AG09309 (cell line): Measurements from ENCODE around the gene RAD51B.

Experiments used
- DNase-seq: peaks from one replicate; pipeline ENCODE4 v3.0.0-alpha.2; 2010; ENCODE audit warnings: low read depth
- H3K4me3 ChIP-seq: 2 replicates; pipeline ENCODE4 v1.5.1; 2011; ENCODE audit warnings: mild to moderate bottlenecking, low read depth, low read length, moderate library complexity; ENCODE audit not compliant: control insufficient read depth
- CTCF ChIP-seq: IDR thresholded peaks from 2 replicates; pipeline ENCODE4 v1.5.1; 2011; ENCODE audit warnings: mild to moderate bottlenecking, low read depth, low read length, inconsistent platforms; ENCODE audit not compliant: insufficient read depth, control insufficient read depth; ENCODE audit errors: missing control alignments

The RAD51B gene

GRCh38 chr14:68477110-68477455, 657.5 kb downstream of the RAD51B start:
- no peak for TF ChIP-seq CTCF
- H3K4me3 ChIP-seq = no peak overlapping the region
- no peak for DNase-seq

- DNase-seq = no peak
Measured at GRCh38 chr14:68477461-68478085, 658.0 kb downstream of the RAD51B start.

GRCh38 chr14:68479247-68479646, 659.7 kb downstream of the RAD51B start:
- no peak overlapping the region for H3K4me3 ChIP-seq
- DNase-seq = no peak
- TF ChIP-seq CTCF = no peak

More at GRCh38 chr14:68477461-68478085, 658.0 kb downstream of the RAD51B start:
- H3K4me3 ChIP-seq = no peak overlapping the region
- no peak for TF ChIP-seq CTCF

GRCh38 chr14:68482018-68482417, 662.4 kb downstream of the RAD51B start:
- DNase-seq = no peak
- TF ChIP-seq CTCF = no peak
- no peak overlapping the region for H3K4me3 ChIP-seq

- H3K4me3 ChIP-seq = no peak overlapping the region
- TF ChIP-seq CTCF = no peak
- DNase-seq = no peak
Measured at GRCh38 chr14:68482772-68483395, 663.3 kb downstream of the RAD51B start.

GRCh38 chr14:68486033-68486732, 666.6 kb downstream of the RAD51B start:
- no peak for TF ChIP-seq CTCF
- no peak overlapping the region for H3K4me3 ChIP-seq
- no peak for DNase-seq
